Loucy (cell line): ENCODE results near the gene ASCC2.

Source experiments
- EZH2phosphoT487 ChIP-seq: fragments of 200-600 bp; IDR thresholded peaks from 2 replicates; pipeline ENCODE4 v1.6.1; 2018; ENCODE audit warnings: antibody characterized with exemption, mild to moderate bottlenecking, moderate library complexity, borderline replicate concordance
- TF ChIP-seq, protein P1 (sequence below): fragments of 200-600 bp; sonication (generic); conservative IDR thresholded peaks from 2 replicates; pipeline ENCODE4 v1.5.1; 2014; ENCODE audit warnings: mild to moderate bottlenecking, antibody characterized with exemption, low read length

DNA sequence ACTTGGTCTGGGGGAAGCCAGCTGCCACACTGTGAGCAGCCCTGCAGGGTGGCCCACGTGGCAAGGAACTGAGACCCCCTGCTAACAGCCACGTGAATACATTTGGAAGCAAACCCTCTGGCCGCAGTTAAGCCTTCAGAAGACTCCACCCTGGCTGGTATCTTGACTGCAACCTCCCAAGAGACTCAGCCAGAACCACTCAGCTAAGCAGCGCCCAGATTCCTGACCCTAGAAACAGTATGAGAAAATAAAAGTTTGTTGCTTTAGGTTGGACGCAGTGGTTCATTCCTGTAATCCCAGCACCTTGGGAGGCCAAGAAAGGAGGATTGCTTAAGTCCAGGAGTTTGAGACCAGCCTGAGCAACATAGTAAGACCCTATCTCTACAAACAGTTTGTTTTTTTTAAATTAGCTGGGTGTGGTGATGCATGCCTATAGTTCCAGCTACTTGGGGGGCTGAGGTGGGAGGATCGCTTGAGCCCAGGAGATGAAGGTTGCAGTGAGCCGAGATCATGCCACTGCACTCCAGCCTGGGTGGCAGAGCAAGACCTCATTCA, 79.9 kb downstream of the ASCC2 start:
- TF ChIP-seq, protein P1, sequence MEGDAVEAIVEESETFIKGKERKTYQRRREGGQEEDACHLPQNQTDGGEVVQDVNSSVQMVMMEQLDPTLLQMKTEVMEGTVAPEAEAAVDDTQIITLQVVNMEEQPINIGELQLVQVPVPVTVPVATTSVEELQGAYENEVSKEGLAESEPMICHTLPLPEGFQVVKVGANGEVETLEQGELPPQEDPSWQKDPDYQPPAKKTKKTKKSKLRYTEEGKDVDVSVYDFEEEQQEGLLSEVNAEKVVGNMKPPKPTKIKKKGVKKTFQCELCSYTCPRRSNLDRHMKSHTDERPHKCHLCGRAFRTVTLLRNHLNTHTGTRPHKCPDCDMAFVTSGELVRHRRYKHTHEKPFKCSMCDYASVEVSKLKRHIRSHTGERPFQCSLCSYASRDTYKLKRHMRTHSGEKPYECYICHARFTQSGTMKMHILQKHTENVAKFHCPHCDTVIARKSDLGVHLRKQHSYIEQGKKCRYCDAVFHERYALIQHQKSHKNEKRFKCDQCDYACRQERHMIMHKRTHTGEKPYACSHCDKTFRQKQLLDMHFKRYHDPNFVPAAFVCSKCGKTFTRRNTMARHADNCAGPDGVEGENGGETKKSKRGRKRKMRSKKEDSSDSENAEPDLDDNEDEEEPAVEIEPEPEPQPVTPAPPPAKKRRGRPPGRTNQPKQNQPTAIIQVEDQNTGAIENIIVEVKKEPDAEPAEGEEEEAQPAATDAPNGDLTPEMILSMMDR = no peak
- TF ChIP-seq EZH2phosphoT487 = no peak
